ENCODE data around the gene RBMS1. TPM values are rescaled to one million over a fixed set of nuclear protein-coding genes. Genes with fewer than 3 reads are reported as not detected.
A peak's percentile ranks its signal among the peaks of the same experiment; 100 is the strongest.

The RBMS1 gene
- total RNA-seq, 1 experiment from 2014 or later: 65.4 TPM

GRCh38 chr2:160401895-160402294 is 91.7 kb downstream of the RBMS1 start:
- peaks cover 22% of the 10 kb centered on the region for H3K4me1 Mint-ChIP-seq (ENCODE audit: insufficient read depth, unreplicated experiment)
- intact Hi-C loops (cut with micrococcal nuclease): loop anchor here (10.0 kb wide), 2 partner anchors 177 to 287 kb away; no protein-coding TSS in a partner anchor
- no peaks in the 10 kb centered on the region for H3K36me3 Mint-ChIP-seq (ENCODE audit: insufficient read depth, unreplicated experiment)
- no peaks in the 10 kb centered on the region for H3K27me3 Mint-ChIP-seq (ENCODE audit: insufficient read depth, unreplicated experiment)
- CTCF ChIA-PET: interaction anchor here (2.0 to 5.8 kb wide), 3 partner anchors 24 to 78 kb away, joined by 8 to 33 read pairs (median 12); no protein-coding TSS in a partner anchor
- no peak for DNase-seq (ENCODE audit: unreplicated experiment)
- no peaks in the 10 kb centered on the region for H3K9me3 Mint-ChIP-seq (ENCODE audit: unreplicated experiment)
- TF ChIP-seq CTCF (IDR thresholded peaks at IDR 0.05; ENCODE audit: unreplicated experiment): no peak
- peak overlapping the region; percentile 91 for H3K27ac Mint-ChIP-seq (ENCODE audit: low read depth, unreplicated experiment)
- POLR2A ChIA-PET: interaction anchor here (2.3 to 6.8 kb wide), 6 partner anchors 13 to 78 kb away, joined by 5 to 120 read pairs (median 50); no protein-coding TSS in a partner anchor
- no TSS peak for BruUV-seq (replicated peaks)
- H3K4me3 Mint-ChIP-seq (ENCODE audit: unreplicated experiment): no peak overlapping the region

- POLR2A ChIA-PET: interaction anchor here (0.6 to 2.4 kb wide), 8 partner anchors 7 to 290 kb away, joined by 3 to 12 read pairs (median 3); no protein-coding TSS in a partner anchor
- no peak for TF ChIP-seq CTCF (IDR thresholded peaks at IDR 0.05; ENCODE audit: unreplicated experiment)
- H3K27me3 Mint-ChIP-seq (ENCODE audit: insufficient read depth, unreplicated experiment): no peaks in the 10 kb centered on the region
- H3K9me3 Mint-ChIP-seq (ENCODE audit: unreplicated experiment): no peaks in the 10 kb centered on the region
- BruUV-seq (replicated peaks): no TSS peak
- intact Hi-C loops (cut with micrococcal nuclease): loop anchor here (10.0 kb wide), 2 partner anchors 175 to 285 kb away; no protein-coding TSS in a partner anchor
- CTCF ChIA-PET: interaction anchor here (0.6 to 1.2 kb wide), 5 partner anchors 9 to 664 kb away, joined by 3 to 6 read pairs (median 3); no protein-coding TSS in a partner anchor
- peaks cover 15% of the 10 kb centered on the region for H3K4me1 Mint-ChIP-seq (ENCODE audit: insufficient read depth, unreplicated experiment)
- DNase-seq (ENCODE audit: unreplicated experiment): no peak
- H3K36me3 Mint-ChIP-seq (ENCODE audit: insufficient read depth, unreplicated experiment): no peaks in the 10 kb centered on the region
- no peak overlapping the region for H3K27ac Mint-ChIP-seq (ENCODE audit: low read depth, unreplicated experiment)
- H3K4me3 Mint-ChIP-seq (ENCODE audit: unreplicated experiment): no peak overlapping the region
These were observed 93.7 kb downstream of the RBMS1 start for GRCh38 chr2:160399880-160400279.

- no peak overlapping the region for H3K4me3 Mint-ChIP-seq (ENCODE audit: unreplicated experiment)
- BruUV-seq (replicated peaks): no TSS peak
- ChIA-PET CTCF (interaction anchor here (0.6 to 1.3 kb wide), 3 partner anchors 30 to 515 kb away, joined by 3 to 5 read pairs (median 3); no protein-coding TSS in a partner anchor), POLR2A (interaction anchor here (1.1 to 2.4 kb wide), 4 partner anchors 10 to 24 kb away, joined by 3 to 12 read pairs (median 4); no protein-coding TSS in a partner anchor)
- H3K27me3 Mint-ChIP-seq (ENCODE audit: insufficient read depth, unreplicated experiment): no peaks in the 10 kb centered on the region
- H3K4me1 Mint-ChIP-seq (ENCODE audit: insufficient read depth, unreplicated experiment): peaks cover 8% of the 10 kb centered on the region
- no peaks in the 10 kb centered on the region for H3K9me3 Mint-ChIP-seq (ENCODE audit: unreplicated experiment)
- intact Hi-C loops (cut with micrococcal nuclease): no loop called here
- TF ChIP-seq CTCF (IDR thresholded peaks at IDR 0.05; ENCODE audit: unreplicated experiment): no peak
- no peak overlapping the region for H3K27ac Mint-ChIP-seq (ENCODE audit: low read depth, unreplicated experiment)
- peak; percentile 51 for DNase-seq (ENCODE audit: unreplicated experiment)
- H3K36me3 Mint-ChIP-seq (ENCODE audit: insufficient read depth, unreplicated experiment): no peaks in the 10 kb centered on the region
These were observed 96.1 kb downstream of the RBMS1 start for GRCh38 chr2:160397530-160397865.

- no peak for DNase-seq (ENCODE audit: unreplicated experiment)
- Mint-ChIP-seq H3K9me3 (ENCODE audit: unreplicated experiment) (no peaks in the 10 kb centered on the region), H3K36me3 (ENCODE audit: insufficient read depth, unreplicated experiment) (no peaks in the 10 kb centered on the region), H3K27ac (ENCODE audit: low read depth, unreplicated experiment) (peak overlapping the region; percentile 29), H3K4me3 (ENCODE audit: unreplicated experiment) (no peak overlapping the region), H3K27me3 (ENCODE audit: insufficient read depth, unreplicated experiment) (no peaks in the 10 kb centered on the region), H3K4me1 (ENCODE audit: insufficient read depth, unreplicated experiment) (peaks cover 27% of the 10 kb centered on the region)
- ChIA-PET POLR2A (interaction anchor here (0.6 to 13.6 kb wide), 3 partner anchors 11 to 1926 kb away, joined by 3 to 120 read pairs (median 3); no protein-coding TSS in a partner anchor), CTCF (interaction anchor here (0.6 to 2.9 kb wide), 6 partner anchors 10 to 1385 kb away, joined by 3 to 9 read pairs (median 4); no protein-coding TSS in a partner anchor)
- BruUV-seq (replicated peaks): no TSS peak
- no peak for TF ChIP-seq CTCF (IDR thresholded peaks at IDR 0.05; ENCODE audit: unreplicated experiment)
- intact Hi-C loops (cut with micrococcal nuclease): no loop called here
These were observed 99.5 kb downstream of the RBMS1 start for GRCh38 chr2:160394153-160394552.
